Breast epithelium (tissue), 3 donors: Measurements from ENCODE around the gene HSBP1.

Experiments
- CTCF ChIP-seq, 3 donors: fragments of 450-650 bp; IDR thresholded peaks; one replicate each; pipeline ENCODE4 v1.5.1; 2016 to 2017; ENCODE audit warnings: antibody characterized with exemption in 3 of 3, mild to moderate bottlenecking in 3 of 3, moderate library complexity in 3 of 3
- POLR2A ChIP-seq: fragments of 450-650 bp; IDR thresholded peaks from one replicate; pipeline ENCODE4 v1.6.1; 2016; ENCODE audit warnings: antibody characterized with exemption, mild to moderate bottlenecking, moderate library complexity
- POLR2AphosphoS5 ChIP-seq, 3 donors: sonication (generic); formaldehyde crosslinking; IDR thresholded peaks; one replicate each; pipeline ENCODE4 v1.6.1; 2017; ENCODE audit warnings: antibody characterized with exemption in 3 of 3

GRCh38 chr16:83797013-83797412 is 10.8 kb upstream of the HSBP1 start:
- TF ChIP-seq POLR2AphosphoS5 (IDR thresholded peaks at IDR 0.05) (no peak), CTCF (IDR thresholded peaks at IDR 0.05) (no peak), POLR2A (no peak)
